ENCODE data around the gene OR56B1.
"Not testable (repeated sequence)": the region's sequence is repeated elsewhere in the genome, so short reads cannot be mapped to it uniquely, and the experiment has no call there.

OR56B1 gene

DNA sequence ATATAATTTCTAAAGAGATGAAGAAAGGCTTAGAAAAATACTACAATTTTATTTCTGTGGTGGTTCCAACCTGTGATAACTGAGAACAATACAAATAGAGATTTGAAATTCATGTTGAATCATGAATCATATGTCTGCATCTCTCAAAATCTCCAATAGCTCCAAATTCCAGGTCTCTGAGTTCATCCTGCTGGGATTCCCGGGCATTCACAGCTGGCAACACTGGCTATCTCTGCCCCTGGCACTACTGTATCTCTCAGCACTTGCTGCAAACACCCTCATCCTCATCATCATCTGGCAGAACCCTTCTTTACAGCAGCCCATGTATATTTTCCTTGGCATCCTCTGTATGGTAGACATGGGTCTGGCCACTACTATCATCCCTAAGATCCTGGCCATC lies at the start of gene OR56B1:
Gene OR56B1, plus strand, starts transcription at position 53 of the 400 bp plus-strand sequence. Its CDS starts 69 bp downstream, at position 122.
- no peak for TF ChIP-seq CTCF (IDR thresholded peaks at IDR 0.05; ENCODE audit: low read depth, low read length, missing control alignments)
- H3K4me3 ChIP-seq (ENCODE audit: low read depth, low read length), result no peak within 1 kb of the TSS
- DNase-seq (ENCODE audit: low read depth), result no peak

DNA sequence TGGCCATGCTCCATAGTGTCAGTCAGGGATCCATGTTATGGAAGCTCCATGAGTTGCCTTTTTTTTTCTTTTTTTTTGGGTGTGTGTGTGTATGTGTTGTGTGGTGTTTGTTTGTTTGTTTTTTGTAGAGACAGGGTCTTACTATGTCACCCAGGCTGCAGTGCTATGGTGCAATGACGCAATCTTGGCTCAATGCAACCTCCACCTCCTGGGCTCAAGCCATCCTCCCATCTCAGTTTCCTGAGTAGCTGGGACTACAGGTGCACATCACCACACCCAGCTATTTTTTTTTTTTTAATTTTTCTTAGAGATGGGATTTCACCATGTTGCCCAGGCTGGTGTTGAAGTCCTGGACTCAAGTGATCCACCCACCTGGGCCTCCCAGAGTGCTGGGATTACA lies 47.8 kb upstream of the OR56B1 start:
- H3K4me3 ChIP-seq (ENCODE audit: low read depth, low read length), result no peak overlapping the region
- DNase-seq (ENCODE audit: low read depth), result no peak
- TF ChIP-seq CTCF (IDR thresholded peaks at IDR 0.05; ENCODE audit: low read depth, low read length, missing control alignments), result no peak

DNA sequence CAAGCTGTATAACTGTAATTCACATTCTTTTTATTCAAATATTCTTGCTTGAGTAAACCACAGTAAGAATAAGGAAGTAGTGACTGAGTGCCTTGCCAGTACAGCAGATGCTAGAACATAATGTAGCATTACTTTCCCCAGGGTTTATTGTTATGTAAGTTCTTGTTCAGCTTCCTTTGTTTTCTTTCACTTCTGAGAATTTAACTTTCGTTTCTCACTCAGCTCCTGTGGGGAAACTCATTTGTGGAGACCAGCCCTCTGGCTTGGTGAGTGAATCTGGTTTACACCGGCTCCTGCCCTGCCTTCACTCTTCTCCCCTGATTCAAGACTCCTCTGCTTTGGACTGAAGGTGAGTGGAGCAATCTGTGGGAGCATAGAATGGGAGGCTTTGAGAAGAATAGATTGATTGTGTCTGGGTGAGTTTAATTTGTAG lies 46.7 kb upstream of the OR56B1 start, which contains the start of gene TRIM22:
Gene TRIM22, plus strand, starts transcription at position 240 of the 433 bp plus-strand sequence. CDS start 6,443 bp downstream, outside the sequence.
- TF ChIP-seq CTCF (IDR thresholded peaks at IDR 0.05; ENCODE audit: low read depth, low read length, missing control alignments), result no peak
- H3K4me3 ChIP-seq (ENCODE audit: low read depth, low read length), result peak within 1 kb of the TSS; percentile 62
- peak; percentile 89 for DNase-seq (ENCODE audit: low read depth)

DNA sequence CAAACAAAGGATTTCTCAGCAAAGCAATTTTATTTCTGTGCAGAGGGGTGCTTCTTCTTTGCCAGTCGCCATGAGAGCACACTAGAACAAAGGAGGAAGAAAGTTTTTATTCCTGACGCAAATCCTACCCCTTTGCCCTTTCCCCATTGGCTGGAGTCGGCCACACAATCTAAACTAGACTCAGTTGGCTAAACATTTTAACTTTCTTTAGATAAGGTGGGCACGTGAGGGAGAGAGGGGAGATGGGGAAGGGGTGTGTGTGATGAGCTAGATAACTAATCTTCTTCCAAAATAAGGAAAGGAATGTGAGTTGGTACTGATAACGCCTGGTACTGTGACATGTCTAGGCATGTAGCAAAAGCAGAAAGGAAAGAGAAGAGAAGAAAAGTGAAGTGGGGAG lies 46.0 kb upstream of the OR56B1 start:
- no peak for TF ChIP-seq CTCF (IDR thresholded peaks at IDR 0.05; ENCODE audit: low read depth, low read length, missing control alignments)
- peak overlapping the region; percentile 62 for H3K4me3 ChIP-seq (ENCODE audit: low read depth, low read length)
- DNase-seq (ENCODE audit: low read depth), result no peak

GRCh38 chr11:5690736-5691135 lies 45.5 kb upstream of the OR56B1 start:
- no peak for DNase-seq (ENCODE audit: low read depth)
- no peak for TF ChIP-seq CTCF (IDR thresholded peaks at IDR 0.05; ENCODE audit: low read depth, low read length, missing control alignments)
- H3K4me3 ChIP-seq (ENCODE audit: low read depth, low read length), result peak overlapping the region; percentile 62

GRCh38 chr11:5691238-5691963 lies 44.8 kb upstream of the OR56B1 start:
- peak overlapping the region; percentile 62 for H3K4me3 ChIP-seq (ENCODE audit: low read depth, low read length)
- not testable (repeated sequence) for DNase-seq (ENCODE audit: low read depth)

DNA sequence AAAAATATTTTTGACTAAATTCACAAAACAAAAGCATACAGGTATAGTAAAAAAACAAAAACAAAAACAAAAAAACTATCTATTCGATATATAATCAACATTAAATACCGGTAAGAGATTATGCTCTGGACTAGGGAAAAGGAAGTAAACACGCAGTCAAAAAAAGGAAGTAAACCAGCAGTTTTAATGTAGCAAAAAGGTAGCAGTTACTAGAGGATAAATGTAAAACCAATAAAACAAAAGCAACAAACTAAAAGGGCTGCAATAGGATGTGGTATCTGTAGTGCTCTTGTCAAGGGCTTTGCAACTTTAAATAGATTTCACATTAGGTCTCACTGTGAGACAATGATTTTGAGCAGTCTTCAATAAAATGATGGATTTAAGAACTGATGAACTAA lies 44.3 kb upstream of the OR56B1 start:
- peak overlapping the region; percentile 62; the same call in 1 of the 2 replicates for H3K4me3 ChIP-seq (ENCODE audit: low read depth, low read length)
- no peak for TF ChIP-seq CTCF (IDR thresholded peaks at IDR 0.05; ENCODE audit: low read depth, low read length, missing control alignments)

More for the DNA sequence above, 44.3 kb upstream of the OR56B1 start:
- DNase-seq (ENCODE audit: low read depth), result no peak
